Measurements from ENCODE around the gene DLST. TPM values are rescaled to one million over a fixed set of nuclear protein-coding genes. Genes with fewer than 3 reads are reported as not detected.

DLST gene
- total and polyA plus RNA-seq, 11 donors = 75.7 to 251 (median 190) TPM

GRCh38 chr14:74848768-74849167 lies 32.9 kb upstream of the DLST start:
- TF ChIP-seq CTCF (IDR thresholded peaks at IDR 0.05) = no peak
- no peak for TF ChIP-seq POLR2A (IDR thresholded peaks at IDR 0.05)
- H3K36me3 ChIP-seq = no peaks in the 10 kb centered on the region
- H3K9me3 ChIP-seq = no peaks in the 10 kb centered on the region
- WGBS, 4 donors = 92 to 98% (median 94%) methylated on average over 2 of the region's 2 CpGs
- no peak overlapping the region for H3K4me3 ChIP-seq
- no peak for DNase-seq
- no peak overlapping the region for H3K27ac ChIP-seq
- peaks cover 0 to 27% (median 0%) of the 10 kb centered on the region in 12 donors for H3K4me1 ChIP-seq
- no peaks in the 10 kb centered on the region for H3K27me3 ChIP-seq
- intact Hi-C loops (cut with DNase I) = no loop called here
- ATAC-seq = no peak

- Histone ChIP-seq H3K9me3 (no peaks in the 10 kb centered on the region), H3K4me1 (peaks cover 0 to 15% (median 3%) of the 10 kb centered on the region in 12 donors), H3K4me3 (no peak overlapping the region), H3K36me3 (no peaks in the 10 kb centered on the region), H3K27me3 (no peaks in the 10 kb centered on the region), H3K27ac (no peak overlapping the region)
- 40 to 76% (median 66%) methylated on average over 2 of the region's 2 CpGs for WGBS, 4 donors
- DNase-seq (no peak), ATAC-seq (peak in 1 of 4 donors; percentile 10)
- TF ChIP-seq POLR2A (IDR thresholded peaks at IDR 0.05) (no peak), CTCF (IDR thresholded peaks at IDR 0.05) (no peak)
- intact Hi-C loops (cut with DNase I) = no loop called here
These were observed 28.7 kb upstream of the DLST start for GRCh38 chr14:74852922-74853530.

GRCh38 chr14:74853581-74853980 lies 28.1 kb upstream of the DLST start:
- WGBS, 4 donors = 49 to 59% (median 54%) methylated on average over 4 of the region's 4 CpGs
- Histone ChIP-seq H3K27ac (no peak overlapping the region), H3K27me3 (no peaks in the 10 kb centered on the region), H3K4me1 (peaks cover 0 to 15% (median 2%) of the 10 kb centered on the region in 12 donors), H3K9me3 (no peaks in the 10 kb centered on the region), H3K36me3 (no peaks in the 10 kb centered on the region), H3K4me3 (no peak overlapping the region)
- no peak for DNase-seq
- TF ChIP-seq CTCF (IDR thresholded peaks at IDR 0.05) (no peak), POLR2A (IDR thresholded peaks at IDR 0.05) (no peak)
- ATAC-seq = no peak
- intact Hi-C loops (cut with DNase I) = no loop called here

- TF ChIP-seq POLR2A (IDR thresholded peaks at IDR 0.05) = no peak
- TF ChIP-seq CTCF (IDR thresholded peaks at IDR 0.05) = no peak
- Histone ChIP-seq H3K4me1 (peaks cover 0 to 15% (median 2%) of the 10 kb centered on the region in 12 donors), H3K4me3 (no peak overlapping the region), H3K36me3 (no peaks in the 10 kb centered on the region), H3K27me3 (no peaks in the 10 kb centered on the region), H3K27ac (no peak overlapping the region), H3K9me3 (no peaks in the 10 kb centered on the region)
- WGBS, 4 donors = 57 to 76% (median 72%) methylated on average over 7 of the region's 7 CpGs
- DNase-seq (no peak), ATAC-seq (no peak)
- intact Hi-C loops (cut with DNase I) = loop anchor here in 1 of 10 donors (5.0 kb wide), 1 partner anchor 232 kb away; no protein-coding TSS in a partner anchor
These were observed 26.7 kb upstream of the DLST start for GRCh38 chr14:74855021-74855420.
